ENCODE results near the gene TTC23. TPM values are rescaled to one million over a fixed set of nuclear protein-coding genes. Genes with fewer than 3 reads are reported as not detected.

TTC23 gene
- total RNA-seq, 1 experiment from 2014 or later, result 13.4 TPM

- Histone ChIP-seq H3K27ac (ENCODE audit: low read depth, low read length, poor library complexity, severe bottlenecking) (no peak overlapping the region), H3K36me3 (ENCODE audit: insufficient read depth, low read length, poor library complexity, severe bottlenecking) (no peaks in the 10 kb centered on the region)
These were observed 119.1 kb downstream of the TTC23 start for GRCh38 chr15:99130314-99130713.

DNA sequence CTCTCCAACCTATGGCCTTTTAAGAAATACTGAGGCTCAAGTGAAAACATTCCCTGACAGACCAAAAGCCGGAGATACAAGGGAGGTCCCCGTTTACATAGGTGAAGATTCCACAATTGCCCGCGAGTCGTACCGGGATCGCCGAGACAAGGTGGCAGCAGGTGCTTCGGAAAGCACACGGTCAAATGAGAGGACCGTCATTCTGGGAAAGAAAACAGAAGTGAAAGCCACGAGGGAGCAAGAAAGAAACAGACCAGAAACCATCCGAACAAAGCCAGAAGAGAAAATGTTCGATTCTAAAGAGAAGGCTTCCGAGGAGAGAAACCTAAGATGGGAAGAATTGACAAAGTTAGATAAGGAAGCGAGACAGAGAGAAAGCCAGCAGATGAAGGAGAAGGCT lies 119.7 kb downstream of the TTC23 start:
- no peak overlapping the region for H3K4me3 ChIP-seq (ENCODE audit: low read depth, low read length, poor library complexity, severe bottlenecking)
- no peak overlapping the region for H3K27ac ChIP-seq (ENCODE audit: low read depth, low read length, poor library complexity, severe bottlenecking)
- no peak for TF ChIP-seq EZH2 (IDR thresholded peaks at IDR 0.05; ENCODE audit: borderline replicate concordance, low read depth, low read length, poor library complexity, severe bottlenecking)
- no peak for TF ChIP-seq CTCF (conservative IDR thresholded peaks at IDR 0.05; ENCODE audit: low read depth, low read length)
- no peak for DNase-seq (ENCODE audit: low spot score)
- BruUV-seq (replicated peaks), result no TSS peak
- CTCF ChIA-PET, result no interaction called here
- no peaks in the 10 kb centered on the region for H3K9me3 ChIP-seq (ENCODE audit: low read depth, low read length, poor library complexity, severe bottlenecking)
- no peaks in the 10 kb centered on the region for H3K4me1 ChIP-seq (ENCODE audit: insufficient read depth, low read length, poor library complexity, severe bottlenecking)
- POLR2A ChIA-PET (ENCODE audit: low non-redundant PET), result no interaction called here
- H3K36me3 ChIP-seq (ENCODE audit: insufficient read depth, low read length, poor library complexity, severe bottlenecking), result no peaks in the 10 kb centered on the region
- H3K27me3 ChIP-seq (replicated peaks; ENCODE audit: insufficient read depth, low read depth, low read length, poor library complexity), result no peaks in the 10 kb centered on the region
- intact Hi-C loops (cut with micrococcal nuclease; ENCODE audit: unreplicated experiment), result no loop called here

More at GRCh38 chr15:99130314-99130713, 119.1 kb downstream of the TTC23 start:
- BruUV-seq (replicated peaks), result no TSS peak
- Histone ChIP-seq H3K9me3 (ENCODE audit: low read depth, low read length, poor library complexity, severe bottlenecking) (no peaks in the 10 kb centered on the region), H3K4me3 (ENCODE audit: low read depth, low read length, poor library complexity, severe bottlenecking) (no peak overlapping the region), H3K27me3 (replicated peaks; ENCODE audit: insufficient read depth, low read depth, low read length, poor library complexity) (no peaks in the 10 kb centered on the region), H3K4me1 (ENCODE audit: insufficient read depth, low read length, poor library complexity, severe bottlenecking) (no peaks in the 10 kb centered on the region)
- no peak for TF ChIP-seq EZH2 (IDR thresholded peaks at IDR 0.05; ENCODE audit: borderline replicate concordance, low read depth, low read length, poor library complexity, severe bottlenecking)
- TF ChIP-seq CTCF (conservative IDR thresholded peaks at IDR 0.05; ENCODE audit: low read depth, low read length), result no peak
- ChIA-PET POLR2A (ENCODE audit: low non-redundant PET) (no interaction called here), CTCF (no interaction called here)
- intact Hi-C loops (cut with micrococcal nuclease; ENCODE audit: unreplicated experiment), result no loop called here
- DNase-seq (ENCODE audit: low spot score), result no peak

GRCh38 chr15:99128411-99128810 lies 121.0 kb downstream of the TTC23 start:
- no peaks in the 10 kb centered on the region for H3K27me3 ChIP-seq (replicated peaks; ENCODE audit: insufficient read depth, low read depth, low read length, poor library complexity)
- peaks cover 12% of the 10 kb centered on the region for H3K4me1 ChIP-seq (ENCODE audit: insufficient read depth, low read length, poor library complexity, severe bottlenecking)
- no peak overlapping the region for H3K27ac ChIP-seq (ENCODE audit: low read depth, low read length, poor library complexity, severe bottlenecking)
- CTCF ChIA-PET, result no interaction called here
- no peaks in the 10 kb centered on the region for H3K36me3 ChIP-seq (ENCODE audit: insufficient read depth, low read length, poor library complexity, severe bottlenecking)
- TF ChIP-seq CTCF (conservative IDR thresholded peaks at IDR 0.05; ENCODE audit: low read depth, low read length), result no peak
- TF ChIP-seq EZH2 (IDR thresholded peaks at IDR 0.05; ENCODE audit: borderline replicate concordance, low read depth, low read length, poor library complexity, severe bottlenecking), result no peak
- BruUV-seq (replicated peaks), result no TSS peak
- intact Hi-C loops (cut with micrococcal nuclease; ENCODE audit: unreplicated experiment), result no loop called here
- H3K4me3 ChIP-seq (ENCODE audit: low read depth, low read length, poor library complexity, severe bottlenecking), result no peak overlapping the region
- H3K9me3 ChIP-seq (ENCODE audit: low read depth, low read length, poor library complexity, severe bottlenecking), result no peaks in the 10 kb centered on the region
- no peak for DNase-seq (ENCODE audit: low spot score)
- POLR2A ChIA-PET (ENCODE audit: low non-redundant PET), result interaction anchor here (0.5 to 1.2 kb wide), 2 partner anchors 68 to 211 kb away, joined by 3 to 6 read pairs; no protein-coding TSS in a partner anchor
